ENCODE measurements around the gene ZC2HC1B.
A peak's percentile ranks its signal among the peaks of the same experiment; 100 is the strongest.
"Not testable (repeated sequence)": the region's sequence is repeated elsewhere in the genome, so short reads cannot be mapped to it uniquely, and the experiment has no call there.

Gene ZC2HC1B

GRCh38 chr6:143842461-143842901 lies 21.8 kb upstream of the ZC2HC1B start:
- peak overlapping the region; percentile 79 to 94 for H3K4me3 ChIP-seq (ENCODE audit: low read length in 2 of 2)
- peak overlapping the region; percentile 66 to 87 for H3K27ac ChIP-seq (ENCODE audit: low read depth in 2 of 2, low read length in 2 of 2)
- H3K36me3 ChIP-seq (ENCODE audit: control insufficient read depth in 2 of 2, insufficient read depth in 2 of 2, low read length in 2 of 2), result peaks cover 20 to 26% of the 10 kb centered on the region in 2 donors
- H3K4me1 ChIP-seq (ENCODE audit: control insufficient read depth in 2 of 2, insufficient read depth in 2 of 2, low read length in 2 of 2), result peaks cover 15 to 16% of the 10 kb centered on the region in 2 donors
- no peaks in the 10 kb centered on the region for H3K27me3 ChIP-seq (ENCODE audit: control insufficient read depth in 2 of 2, insufficient read depth in 2 of 2, low read length in 2 of 2)
- no peaks in the 10 kb centered on the region for H3K9me3 ChIP-seq (ENCODE audit: control insufficient read depth in 2 of 2, low read length in 2 of 2)
- H3K9ac ChIP-seq (ENCODE audit: low read depth in 1 of 2, low read length in 2 of 2), result peak overlapping the region; percentile 78 to 97

GRCh38 chr6:143842902-143843676 lies 21.2 kb upstream of the ZC2HC1B start, which contains the start of gene LTV1:
Gene LTV1, plus strand, starts transcription at chr6:143843338. Its CDS starts 140 bp downstream, at chr6:143843478.
- H3K4me1 ChIP-seq (ENCODE audit: control insufficient read depth in 2 of 2, insufficient read depth in 2 of 2, low read length in 2 of 2), result peaks cover 12 to 15% of the 10 kb centered on the region in 2 donors
- peak within 1 kb of the TSS; percentile 66 to 87 for H3K27ac ChIP-seq (ENCODE audit: low read depth in 2 of 2, low read length in 2 of 2)
- peaks cover 25 to 31% of the 10 kb centered on the region in 2 donors for H3K36me3 ChIP-seq (ENCODE audit: control insufficient read depth in 2 of 2, insufficient read depth in 2 of 2, low read length in 2 of 2)
- H3K9ac ChIP-seq (ENCODE audit: low read depth in 1 of 2, low read length in 2 of 2), result peak within 1 kb of the TSS; percentile 89 to 97
- no peaks in the 10 kb centered on the region for H3K9me3 ChIP-seq (ENCODE audit: control insufficient read depth in 2 of 2, low read length in 2 of 2)
- no peaks in the 10 kb centered on the region for H3K27me3 ChIP-seq (ENCODE audit: control insufficient read depth in 2 of 2, insufficient read depth in 2 of 2, low read length in 2 of 2)
- peak within 1 kb of the TSS; percentile 79 to 94 for H3K4me3 ChIP-seq (ENCODE audit: low read length in 2 of 2)

- Histone ChIP-seq H3K9ac (ENCODE audit: low read depth in 1 of 2, low read length in 2 of 2) (peak overlapping the region; percentile 89 to 97), H3K27ac (ENCODE audit: low read depth in 2 of 2, low read length in 2 of 2) (peak overlapping the region; percentile 66 to 87), H3K4me1 (ENCODE audit: control insufficient read depth in 2 of 2, insufficient read depth in 2 of 2, low read length in 2 of 2) (peaks cover 9 to 13% of the 10 kb centered on the region in 2 donors), H3K4me3 (ENCODE audit: low read length in 2 of 2) (peak overlapping the region; percentile 79 to 94), H3K36me3 (ENCODE audit: control insufficient read depth in 2 of 2, insufficient read depth in 2 of 2, low read length in 2 of 2) (peaks cover 31 to 36% of the 10 kb centered on the region in 2 donors), H3K9me3 (ENCODE audit: control insufficient read depth in 2 of 2, low read length in 2 of 2) (no peaks in the 10 kb centered on the region), H3K27me3 (ENCODE audit: control insufficient read depth in 2 of 2, insufficient read depth in 2 of 2, low read length in 2 of 2) (no peaks in the 10 kb centered on the region)
These were observed 20.6 kb upstream of the ZC2HC1B start for GRCh38 chr6:143843677-143843999.

- H3K36me3 ChIP-seq (ENCODE audit: control insufficient read depth in 2 of 2, insufficient read depth in 2 of 2, low read length in 2 of 2), result peaks cover 34 to 39% of the 10 kb centered on the region in 2 donors
- peak overlapping the region; percentile 89 to 97 for H3K9ac ChIP-seq (ENCODE audit: low read depth in 1 of 2, low read length in 2 of 2)
- no peaks in the 10 kb centered on the region for H3K9me3 ChIP-seq (ENCODE audit: control insufficient read depth in 2 of 2, low read length in 2 of 2)
- no peaks in the 10 kb centered on the region for H3K27me3 ChIP-seq (ENCODE audit: control insufficient read depth in 2 of 2, insufficient read depth in 2 of 2, low read length in 2 of 2)
- peak overlapping the region; percentile 66 to 87 for H3K27ac ChIP-seq (ENCODE audit: low read depth in 2 of 2, low read length in 2 of 2)
- peak overlapping the region; percentile 79 to 94 for H3K4me3 ChIP-seq (ENCODE audit: low read length in 2 of 2)
- H3K4me1 ChIP-seq (ENCODE audit: control insufficient read depth in 2 of 2, insufficient read depth in 2 of 2, low read length in 2 of 2), result peaks cover 7 to 10% of the 10 kb centered on the region in 2 donors
These were observed 20.3 kb upstream of the ZC2HC1B start for GRCh38 chr6:143844006-143844405.

GRCh38 chr6:143845033-143845432 lies 19.2 kb upstream of the ZC2HC1B start:
- no peak overlapping the region for H3K27ac ChIP-seq (ENCODE audit: low read depth in 2 of 2, low read length in 2 of 2)
- peaks cover 44 to 50% of the 10 kb centered on the region in 2 donors for H3K36me3 ChIP-seq (ENCODE audit: control insufficient read depth in 2 of 2, insufficient read depth in 2 of 2, low read length in 2 of 2)
- no peak overlapping the region for H3K4me3 ChIP-seq (ENCODE audit: low read length in 2 of 2)
- peaks cover 7% of the 10 kb centered on the region in 2 donors for H3K4me1 ChIP-seq (ENCODE audit: control insufficient read depth in 2 of 2, insufficient read depth in 2 of 2, low read length in 2 of 2)
- no peak overlapping the region for H3K9ac ChIP-seq (ENCODE audit: low read depth in 1 of 2, low read length in 2 of 2)
- H3K9me3 ChIP-seq (ENCODE audit: control insufficient read depth in 2 of 2, low read length in 2 of 2), result no peaks in the 10 kb centered on the region
- no peaks in the 10 kb centered on the region for H3K27me3 ChIP-seq (ENCODE audit: control insufficient read depth in 2 of 2, insufficient read depth in 2 of 2, low read length in 2 of 2)

GRCh38 chr6:143851706-143852105 lies 12.6 kb upstream of the ZC2HC1B start:
- not testable (repeated sequence) for H3K9me3 ChIP-seq (ENCODE audit: control insufficient read depth in 2 of 2, low read length in 2 of 2); H3K9ac ChIP-seq (ENCODE audit: low read depth in 1 of 2, low read length in 2 of 2); H3K27me3 ChIP-seq (ENCODE audit: control insufficient read depth in 2 of 2, insufficient read depth in 2 of 2, low read length in 2 of 2); H3K4me1 ChIP-seq (ENCODE audit: control insufficient read depth in 2 of 2, insufficient read depth in 2 of 2, low read length in 2 of 2); H3K4me3 ChIP-seq (ENCODE audit: low read length in 2 of 2); H3K27ac ChIP-seq (ENCODE audit: low read depth in 2 of 2, low read length in 2 of 2)
- peaks cover 49 to 59% of the 10 kb centered on the region in 2 donors for H3K36me3 ChIP-seq (ENCODE audit: control insufficient read depth in 2 of 2, insufficient read depth in 2 of 2, low read length in 2 of 2)

- H3K4me3 ChIP-seq (ENCODE audit: low read length in 2 of 2); H3K27ac ChIP-seq (ENCODE audit: low read depth in 2 of 2, low read length in 2 of 2); H3K27me3 ChIP-seq (ENCODE audit: control insufficient read depth in 2 of 2, insufficient read depth in 2 of 2, low read length in 2 of 2); H3K4me1 ChIP-seq (ENCODE audit: control insufficient read depth in 2 of 2, insufficient read depth in 2 of 2, low read length in 2 of 2); H3K9ac ChIP-seq (ENCODE audit: low read depth in 1 of 2, low read length in 2 of 2); H3K9me3 ChIP-seq (ENCODE audit: control insufficient read depth in 2 of 2, low read length in 2 of 2): not testable (repeated sequence)
- H3K36me3 ChIP-seq (ENCODE audit: control insufficient read depth in 2 of 2, insufficient read depth in 2 of 2, low read length in 2 of 2), result peaks cover 50 to 59% of the 10 kb centered on the region in 2 donors
These were observed 9.2 kb upstream of the ZC2HC1B start for GRCh38 chr6:143855057-143855456.

- H3K4me3 ChIP-seq (ENCODE audit: low read length in 2 of 2); H3K27ac ChIP-seq (ENCODE audit: low read depth in 2 of 2, low read length in 2 of 2); H3K9ac ChIP-seq (ENCODE audit: low read depth in 1 of 2, low read length in 2 of 2); H3K27me3 ChIP-seq (ENCODE audit: control insufficient read depth in 2 of 2, insufficient read depth in 2 of 2, low read length in 2 of 2); H3K4me1 ChIP-seq (ENCODE audit: control insufficient read depth in 2 of 2, insufficient read depth in 2 of 2, low read length in 2 of 2); H3K9me3 ChIP-seq (ENCODE audit: control insufficient read depth in 2 of 2, low read length in 2 of 2): not testable (repeated sequence)
- peaks cover 41 to 58% of the 10 kb centered on the region in 2 donors for H3K36me3 ChIP-seq (ENCODE audit: control insufficient read depth in 2 of 2, insufficient read depth in 2 of 2, low read length in 2 of 2)
These were observed 7.5 kb upstream of the ZC2HC1B start for GRCh38 chr6:143856762-143857161.

GRCh38 chr6:143857651-143858050 lies 6.6 kb upstream of the ZC2HC1B start:
- H3K4me3 ChIP-seq (ENCODE audit: low read length in 2 of 2), result no peak overlapping the region
- H3K27ac ChIP-seq (ENCODE audit: low read depth in 2 of 2, low read length in 2 of 2), result no peak overlapping the region
- H3K4me1 ChIP-seq (ENCODE audit: control insufficient read depth in 2 of 2, insufficient read depth in 2 of 2, low read length in 2 of 2), result no peaks in the 10 kb centered on the region

GRCh38 chr6:143859891-143860660 lies 4.2 kb upstream of the ZC2HC1B start:
- Histone ChIP-seq H3K4me3 (ENCODE audit: low read length in 2 of 2) (no peak overlapping the region), H3K4me1 (ENCODE audit: control insufficient read depth in 2 of 2, insufficient read depth in 2 of 2, low read length in 2 of 2) (no peaks in the 10 kb centered on the region), H3K36me3 (ENCODE audit: control insufficient read depth in 2 of 2, insufficient read depth in 2 of 2, low read length in 2 of 2) (peaks cover 63 to 67% of the 10 kb centered on the region in 2 donors), H3K9me3 (ENCODE audit: control insufficient read depth in 2 of 2, low read length in 2 of 2) (no peaks in the 10 kb centered on the region), H3K27me3 (ENCODE audit: control insufficient read depth in 2 of 2, insufficient read depth in 2 of 2, low read length in 2 of 2) (no peaks in the 10 kb centered on the region), H3K27ac (ENCODE audit: low read depth in 2 of 2, low read length in 2 of 2) (no peak overlapping the region), H3K9ac (ENCODE audit: low read depth in 1 of 2, low read length in 2 of 2) (no peak overlapping the region)

More at GRCh38 chr6:143857651-143858050, 6.6 kb upstream of the ZC2HC1B start:
- H3K9me3 ChIP-seq (ENCODE audit: control insufficient read depth in 2 of 2, low read length in 2 of 2), result no peaks in the 10 kb centered on the region
- peaks cover 46 to 57% of the 10 kb centered on the region in 2 donors for H3K36me3 ChIP-seq (ENCODE audit: control insufficient read depth in 2 of 2, insufficient read depth in 2 of 2, low read length in 2 of 2)
- H3K9ac ChIP-seq (ENCODE audit: low read depth in 1 of 2, low read length in 2 of 2), result no peak overlapping the region
- no peaks in the 10 kb centered on the region for H3K27me3 ChIP-seq (ENCODE audit: control insufficient read depth in 2 of 2, insufficient read depth in 2 of 2, low read length in 2 of 2)
